SIG-M5 treated with dmso at 0.1 percent for 504 hours (cell line): Measurements from ENCODE around the gene ATXN7.

Experiments
- DNase-seq: peaks from one replicate; lab custom pipeline; 2025; ENCODE audit not compliant: unreplicated experiment; lab: John Stamatoyannopoulos, UW

The ATXN7 gene

GRCh38 chr3:63980830-63981498 is 117.3 kb downstream of the ATXN7 start:
- DNase-seq = no peak

DNA sequence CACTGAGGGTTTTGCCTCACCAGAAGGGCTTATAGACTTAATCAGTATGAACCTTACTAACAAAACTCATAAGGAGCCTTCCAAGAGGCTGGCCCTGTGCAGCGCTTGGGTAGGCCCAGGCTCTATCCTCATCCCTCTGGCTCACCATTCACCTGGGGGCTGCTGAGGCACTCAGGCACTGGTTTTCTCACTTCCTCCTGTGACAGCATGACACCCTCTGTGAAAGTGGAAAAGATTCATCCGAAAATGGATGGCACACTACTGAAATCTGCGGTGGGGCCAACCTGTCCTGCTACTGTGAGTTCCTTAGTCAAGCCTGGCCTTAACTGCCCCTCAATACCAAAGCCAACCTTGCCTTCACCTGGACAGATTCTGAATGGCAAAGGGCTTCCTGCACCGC is 118.3 kb downstream of the ATXN7 start:
- no peak for DNase-seq

- no peak for DNase-seq
Observed at GRCh38 chr3:63984391-63984790, 120.7 kb downstream of the ATXN7 start.

DNA sequence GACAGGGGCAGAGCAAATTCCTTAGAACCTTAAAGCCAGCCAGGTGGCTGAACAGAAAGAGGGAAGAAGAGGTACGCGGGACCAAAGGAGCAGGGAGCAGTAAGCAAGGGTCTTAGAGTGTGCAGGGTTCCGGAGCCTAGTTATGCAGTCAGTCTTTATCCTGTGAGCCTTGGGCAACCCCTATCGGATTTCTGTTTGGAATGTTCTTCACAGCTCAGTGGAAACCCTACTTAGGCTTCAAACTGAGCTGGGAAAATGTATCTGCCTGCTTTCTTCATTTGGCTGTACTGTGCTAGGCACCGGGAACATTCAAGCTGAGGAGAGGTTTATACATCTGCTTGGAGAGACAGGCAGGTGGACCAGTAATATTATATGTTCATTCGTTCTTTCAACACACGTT is 122.5 kb downstream of the ATXN7 start:
- DNase-seq = no peak

DNA sequence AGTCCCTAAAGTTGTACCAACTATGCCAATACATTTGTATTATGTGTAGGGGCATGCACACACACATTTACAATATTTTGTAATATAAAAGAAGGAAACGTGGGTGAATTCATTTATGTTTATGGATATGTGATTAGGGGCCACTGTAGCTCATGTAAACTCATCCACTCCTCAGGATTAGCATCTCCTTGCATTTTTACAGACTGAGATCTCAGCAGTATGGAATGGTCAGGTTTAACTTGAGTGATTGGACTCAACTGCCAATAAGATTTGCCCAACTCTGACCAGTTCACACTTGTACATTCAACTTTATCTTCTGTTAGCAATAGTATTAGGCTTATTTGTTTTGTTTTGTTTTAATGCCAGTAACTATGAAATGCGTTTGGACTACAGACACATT is 123.2 kb downstream of the ATXN7 start:
- DNase-seq = no peak

DNA sequence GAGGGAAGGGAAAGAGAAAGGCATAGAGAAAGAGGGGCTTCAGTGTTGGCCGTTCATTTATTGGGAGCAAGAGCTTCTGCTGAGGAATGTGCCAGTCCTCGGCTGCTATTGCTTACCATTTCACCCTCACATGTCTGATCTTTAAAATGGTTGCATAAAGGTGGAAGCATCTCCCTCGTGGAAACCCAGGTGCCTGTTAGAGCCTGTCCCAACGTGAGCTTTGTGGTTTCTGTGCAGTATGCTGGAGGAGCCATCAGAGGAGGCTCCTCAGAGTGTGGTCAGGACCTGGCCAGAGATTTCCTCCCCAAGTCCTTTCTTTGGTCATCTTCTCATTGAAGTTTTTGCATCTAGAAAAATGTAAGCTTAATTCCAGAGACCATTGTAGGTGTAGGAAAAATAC is 125.3 kb downstream of the ATXN7 start:
- no peak for DNase-seq

DNA sequence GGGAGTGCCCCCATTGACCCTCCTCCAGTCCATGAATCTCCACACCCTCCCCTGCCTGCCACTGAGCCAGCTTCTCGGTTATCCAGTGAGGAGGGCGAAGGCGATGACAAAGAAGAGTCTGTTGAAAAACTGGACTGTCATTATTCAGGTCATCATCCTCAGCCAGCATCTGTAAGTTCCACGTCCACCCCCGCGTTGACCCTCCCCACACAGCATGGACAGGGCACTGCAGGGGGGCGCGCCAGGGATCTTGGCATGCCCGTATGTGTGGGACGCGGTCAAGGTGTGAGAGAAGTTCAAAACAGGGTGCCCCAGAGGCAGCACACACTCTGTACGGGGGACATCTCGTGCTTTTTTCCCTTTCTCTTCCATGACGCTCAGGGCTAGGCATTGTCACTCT is 126.5 kb downstream of the ATXN7 start:
- no peak for DNase-seq

DNA sequence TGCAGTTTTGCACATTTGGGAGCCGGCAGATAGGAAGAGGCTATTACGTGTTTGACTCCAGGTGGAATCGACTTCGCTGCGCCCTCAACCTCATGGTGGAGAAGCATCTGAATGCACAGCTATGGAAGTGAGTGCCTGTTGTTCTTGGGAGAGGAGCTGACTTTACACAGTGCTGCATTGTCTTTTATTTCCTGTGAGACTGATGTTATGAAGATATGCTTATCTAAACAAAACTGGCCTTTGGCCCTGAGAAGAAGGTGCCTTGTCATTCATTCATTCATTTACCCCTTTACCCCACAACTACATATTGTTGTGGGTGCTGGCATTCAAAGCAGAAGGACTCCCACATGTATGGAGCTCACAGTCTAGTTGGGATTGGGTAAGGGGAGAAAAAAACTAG is 127.1 kb downstream of the ATXN7 start:
- DNase-seq = no peak

DNA sequence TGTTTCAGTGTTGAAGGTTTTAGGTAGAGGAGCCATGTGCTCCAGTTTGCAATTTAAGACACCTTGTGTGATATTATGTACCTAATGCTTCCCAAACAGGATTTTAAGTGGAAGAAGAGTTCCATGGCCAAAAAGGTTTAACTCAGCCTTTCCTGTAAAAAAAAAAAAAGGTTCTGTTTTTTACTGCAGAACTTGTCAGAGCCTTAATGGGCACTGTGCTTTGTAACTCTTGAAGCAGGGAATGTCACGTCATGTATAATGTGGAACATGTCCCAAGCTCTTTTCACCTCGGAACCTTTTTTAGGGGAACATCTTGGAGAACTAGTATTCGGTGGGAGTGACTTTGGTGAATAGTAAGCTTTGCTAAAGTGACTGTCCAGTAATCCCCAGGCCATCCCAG is 128.0 kb downstream of the ATXN7 start:
- DNase-seq = no peak

DNA sequence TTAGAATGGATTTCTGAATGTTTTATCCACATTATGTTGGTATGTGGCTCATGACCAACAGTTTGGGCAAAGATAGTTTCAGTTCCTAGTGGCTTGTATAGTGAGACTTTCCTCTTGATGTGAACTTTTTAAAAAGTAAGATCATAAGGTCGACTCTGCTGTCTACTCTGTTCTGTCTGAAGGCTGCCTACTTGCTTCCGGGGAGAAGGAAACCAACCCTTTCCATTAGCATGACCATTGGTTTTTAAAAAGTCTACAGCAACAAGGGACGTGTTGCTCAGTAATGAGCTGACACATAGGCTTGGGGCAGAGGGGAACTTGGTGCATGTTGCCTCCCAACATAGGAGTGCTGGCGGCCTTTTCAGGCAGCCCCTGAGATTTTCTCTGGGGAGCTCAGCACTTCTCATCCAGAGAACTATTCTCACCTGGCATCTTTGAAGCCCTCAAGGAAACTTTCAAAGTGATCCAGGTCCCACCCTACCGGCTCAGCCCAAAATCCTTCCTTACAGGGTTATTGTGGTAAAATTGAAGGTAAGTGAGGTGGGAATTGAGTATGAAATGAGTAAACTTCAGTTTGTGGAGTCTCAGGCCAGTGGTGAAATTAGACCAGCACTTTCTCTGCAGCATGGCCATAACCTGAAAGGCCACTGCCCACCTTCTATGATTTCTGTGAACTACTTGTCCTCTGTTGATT is 129.0 kb downstream of the ATXN7 start:
- DNase-seq = no peak

GRCh38 chr3:63993653-63994079 is 130.0 kb downstream of the ATXN7 start:
- DNase-seq = peak; percentile 100

DNA sequence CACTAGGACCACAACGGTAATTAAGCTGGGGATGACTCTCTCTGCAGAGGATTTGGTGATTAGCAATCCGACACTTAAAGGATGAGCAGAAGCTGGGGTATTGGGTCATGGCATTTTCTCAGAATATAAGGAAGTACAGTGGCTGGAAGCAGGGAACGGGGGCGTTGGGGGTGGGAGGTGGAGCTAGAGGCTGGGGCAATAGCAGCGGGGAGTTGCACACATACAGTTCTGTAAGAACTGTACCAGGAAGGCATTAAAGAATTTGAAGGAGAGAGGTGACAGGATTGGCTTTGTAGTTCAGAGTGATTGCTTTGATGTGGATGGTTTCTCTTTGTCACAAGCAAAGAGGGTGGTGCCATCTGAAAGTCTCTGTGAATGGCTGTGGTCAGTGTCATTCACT is 131.4 kb downstream of the ATXN7 start:
- DNase-seq = no peak

DNA sequence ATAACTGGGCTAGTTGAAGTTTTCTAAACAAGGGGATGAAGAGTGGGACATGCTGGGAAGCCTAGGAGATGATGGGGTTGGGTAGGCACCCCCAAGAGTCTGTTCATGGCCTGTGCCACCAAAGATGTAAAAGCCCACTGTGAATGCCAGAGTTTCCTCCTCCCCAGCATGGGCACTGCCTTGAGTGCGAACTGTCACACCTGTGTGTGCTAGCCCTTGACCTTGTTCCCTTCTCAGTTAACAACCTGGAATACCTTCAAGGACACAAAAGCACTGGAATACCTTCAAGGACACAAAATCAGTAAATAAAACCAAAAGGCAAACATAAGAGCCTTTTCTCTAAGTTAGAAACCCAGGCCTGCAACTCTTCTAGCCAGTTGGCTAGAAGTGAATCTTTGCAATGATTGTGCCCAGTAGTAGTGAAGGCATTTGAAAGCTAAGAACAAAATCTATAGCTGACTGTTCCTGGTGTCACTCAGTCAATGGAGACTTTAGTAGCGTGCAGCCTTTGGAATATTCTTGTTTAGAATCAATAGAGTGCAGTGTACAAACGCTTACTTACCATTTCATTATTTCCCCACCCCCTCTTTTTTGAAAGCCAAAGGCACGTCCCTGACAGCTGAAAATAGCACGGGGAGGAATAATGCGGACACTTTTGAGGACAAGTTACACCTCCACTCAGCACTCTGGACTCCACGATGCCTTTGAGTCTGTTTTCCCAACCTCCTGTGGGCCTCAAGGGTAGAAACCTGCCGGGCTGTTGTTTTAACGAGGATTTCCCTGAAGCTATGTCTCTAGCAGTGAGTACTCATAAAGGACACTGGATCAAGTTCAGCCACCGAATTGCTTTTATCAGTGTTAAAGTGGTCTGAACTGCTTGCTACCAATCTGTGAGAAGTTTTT is 135.4 kb downstream of the ATXN7 start:
- no peak for DNase-seq

GRCh38 chr3:64000453-64001055 is 136.9 kb downstream of the ATXN7 start:
- no peak for DNase-seq

DNA sequence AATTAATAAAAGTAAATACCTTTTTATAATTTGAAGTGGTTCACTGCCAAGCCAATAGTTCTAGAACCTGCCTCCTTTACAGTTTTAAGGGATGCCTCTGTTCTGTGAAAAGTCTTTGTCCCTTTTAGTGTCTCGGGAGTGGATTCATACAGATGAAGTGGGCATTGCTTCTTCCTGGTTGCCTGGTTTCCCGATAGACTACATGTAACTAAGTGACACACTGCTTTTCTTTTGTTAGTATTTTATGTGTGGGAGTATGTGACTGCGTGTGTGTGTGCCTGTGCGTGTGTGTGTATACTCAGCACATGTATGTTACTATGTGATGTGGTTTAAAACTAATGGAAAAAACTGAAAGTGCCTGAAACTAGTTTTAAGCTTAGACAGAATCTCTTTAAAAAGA is 138.6 kb downstream of the ATXN7 start:
- no peak for DNase-seq

- DNase-seq = no peak
Observed at GRCh38 chr3:64003589-64003988, 139.9 kb downstream of the ATXN7 start.

DNA sequence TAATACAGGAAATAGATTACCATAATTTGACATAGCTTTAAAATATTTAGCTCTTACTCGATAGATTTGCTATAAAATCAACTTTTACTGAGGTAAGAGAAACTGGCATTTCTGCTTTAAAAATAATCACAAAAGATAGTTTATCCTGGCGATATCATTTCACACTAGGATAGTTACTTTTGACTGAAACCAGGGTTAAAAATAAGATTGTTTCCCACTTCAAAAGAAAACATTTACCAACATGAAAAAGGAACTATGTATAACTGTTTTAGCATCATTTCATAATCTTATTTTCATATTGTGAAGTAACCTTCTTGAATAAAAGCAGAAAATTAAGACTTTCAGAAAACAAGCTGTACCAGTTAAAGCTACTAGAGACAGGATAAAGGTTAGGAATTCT is 144.3 kb downstream of the ATXN7 start:
- no peak for DNase-seq

DNA sequence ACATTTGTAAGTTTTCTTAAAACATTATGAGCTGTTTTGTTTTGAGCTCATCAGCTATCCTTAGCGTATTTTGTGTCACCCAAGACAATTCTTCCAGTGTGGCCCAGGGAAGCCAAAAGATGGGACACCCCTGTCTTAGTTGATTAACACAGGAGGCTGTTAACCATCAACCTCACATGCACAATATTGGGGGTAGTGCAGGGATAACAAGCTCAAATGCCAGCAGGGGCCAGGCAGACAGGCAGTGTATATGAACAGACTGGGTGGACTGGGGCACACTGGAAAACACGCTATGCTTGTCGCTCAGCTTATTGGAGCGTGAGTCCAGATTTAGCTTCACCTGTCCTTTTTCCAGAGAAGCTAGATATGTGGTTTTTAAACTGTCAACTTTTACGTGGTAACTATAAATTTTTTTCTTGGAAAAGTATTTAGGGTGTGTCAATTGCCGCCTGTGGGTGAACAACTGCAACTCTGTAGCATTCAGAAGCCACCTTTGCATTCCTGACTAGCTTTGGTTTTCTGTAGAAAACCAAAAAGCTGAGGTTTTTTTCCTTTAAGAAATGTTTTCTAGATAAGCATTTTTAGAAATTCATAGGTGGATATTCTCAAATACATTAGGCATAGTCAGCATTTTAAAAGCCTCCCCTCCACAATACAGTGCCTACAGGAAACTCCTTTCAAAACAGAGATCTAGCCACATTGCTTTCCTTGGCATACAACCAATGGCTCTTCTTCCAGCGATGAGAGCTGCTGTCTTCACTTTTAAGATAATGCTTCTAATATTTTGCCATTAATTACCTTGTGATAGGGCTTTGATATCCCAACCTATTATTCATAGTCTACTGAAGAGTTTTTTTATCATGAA is 145.1 kb downstream of the ATXN7 start:
- no peak for DNase-seq

DNA sequence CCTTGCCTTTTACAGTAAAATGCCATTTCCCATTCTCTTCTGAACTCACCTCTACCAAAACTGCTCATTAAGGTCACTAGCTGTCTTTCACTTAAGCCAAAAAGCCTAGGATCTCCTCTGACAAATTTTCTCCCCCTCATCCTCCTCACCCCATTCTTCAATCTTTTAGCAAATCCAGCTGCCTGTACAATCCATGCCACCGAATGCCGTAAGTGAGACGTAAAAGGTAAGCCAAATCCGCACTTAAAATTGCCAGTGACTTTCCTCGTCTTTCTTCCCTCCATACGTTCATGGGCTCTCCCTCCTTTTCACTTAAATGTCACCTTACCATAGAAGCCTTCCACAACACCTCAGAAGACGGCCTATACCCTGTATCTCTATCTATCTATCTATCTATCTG is 145.9 kb downstream of the ATXN7 start:
- DNase-seq = no peak

DNA sequence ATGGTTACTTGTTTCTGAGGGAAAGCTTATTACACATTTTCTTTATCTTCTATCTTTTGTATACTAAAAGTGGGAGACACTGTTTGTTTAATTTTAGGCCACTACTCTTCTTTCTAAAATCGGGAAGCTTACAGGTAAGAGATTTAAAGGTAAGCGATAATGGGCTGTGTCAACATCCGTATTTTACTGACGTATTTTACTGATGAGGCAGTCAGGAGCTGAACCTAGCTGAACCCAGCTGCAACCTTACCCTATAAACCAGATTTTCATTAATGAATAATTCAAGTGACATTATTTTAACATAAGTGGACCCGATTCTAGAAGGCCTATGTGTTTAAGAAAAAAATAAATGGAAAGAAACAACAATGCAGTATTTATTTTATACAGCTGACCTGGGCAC is 146.5 kb downstream of the ATXN7 start:
- no peak for DNase-seq

DNA sequence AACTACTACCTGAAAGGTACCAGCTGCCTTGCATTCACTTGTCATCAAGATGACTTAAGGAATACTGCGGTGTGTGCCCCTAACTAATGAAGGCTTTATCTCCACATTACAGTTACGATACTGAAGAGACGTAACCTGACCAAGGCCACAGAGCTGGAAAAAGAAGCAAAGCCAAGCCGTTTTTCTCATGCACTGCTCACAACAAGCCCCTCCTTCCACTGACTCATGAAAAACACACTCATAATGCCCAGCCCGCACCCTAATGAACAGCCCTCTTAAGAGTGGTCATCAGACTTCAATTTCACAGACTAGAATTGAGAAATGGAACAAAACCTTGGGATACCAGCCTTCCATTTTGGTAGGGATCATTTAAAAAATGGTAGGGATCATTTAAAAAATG is 148.0 kb downstream of the ATXN7 start:
- no peak for DNase-seq
